Pulmonary artery endothelial cell (primary cell): ENCODE results near the gene MCC. TPM values are rescaled to one million over a fixed set of nuclear protein-coding genes. Genes with fewer than 3 reads are reported as not detected.

Source experiments
- DNase-seq: peaks from one replicate; pipeline ENCODE4 v3.0.0-alpha.2; 2011; ENCODE audit warnings: low read depth, low spot score
- total RNA-seq: library from RNA; depleted of rRNA; stranded (reverse); fragments of >200 nt; gene quantifications from 2 replicates; pipeline ENCODE4 v1.2.3, GENCODE V29; 2014

Gene MCC
- total RNA-seq, 1 donor from 2014 or later = 44.7 TPM

- DNase-seq = no peak
Observed at GRCh38 chr5:113038136-113038535, 450.1 kb downstream of the MCC start.

- DNase-seq = no peak
Observed at GRCh38 chr5:113036826-113037225, 451.4 kb downstream of the MCC start.

GRCh38 chr5:113036321-113036720, 451.9 kb downstream of the MCC start:
- no peak for DNase-seq

- no peak for DNase-seq
Observed at GRCh38 chr5:113035096-113035495, 453.2 kb downstream of the MCC start.

- no peak for DNase-seq
Observed at GRCh38 chr5:113034182-113034773, 454.0 kb downstream of the MCC start.

- no peak for DNase-seq
Observed at GRCh38 chr5:113031557-113031956, 456.7 kb downstream of the MCC start.

- no peak for DNase-seq
Observed at GRCh38 chr5:113031104-113031503, 457.1 kb downstream of the MCC start.

GRCh38 chr5:113029614-113030013, 458.6 kb downstream of the MCC start:
- no peak for DNase-seq

GRCh38 chr5:113027431-113027830, 460.8 kb downstream of the MCC start:
- no peak for DNase-seq

- DNase-seq = no peak
Observed at GRCh38 chr5:113027015-113027414, 461.2 kb downstream of the MCC start.

- DNase-seq = no peak
Observed at GRCh38 chr5:113026211-113026610, 462.0 kb downstream of the MCC start.

- no peak for DNase-seq
Observed at GRCh38 chr5:113025596-113025995, 462.7 kb downstream of the MCC start.

GRCh38 chr5:113024076-113024697, 464.1 kb downstream of the MCC start:
- no peak for DNase-seq

GRCh38 chr5:113022661-113023060, 465.6 kb downstream of the MCC start:
- peak; percentile 17 for DNase-seq

- DNase-seq = peak; percentile 67
Observed at GRCh38 chr5:113020461-113021273, 467.6 kb downstream of the MCC start.

- no peak for DNase-seq
Observed at GRCh38 chr5:113017881-113018635, 470.2 kb downstream of the MCC start.

- no peak for DNase-seq
Observed at GRCh38 chr5:113005454-113005853, 482.8 kb downstream of the MCC start.

GRCh38 chr5:113003763-113004162, 484.5 kb downstream of the MCC start:
- no peak for DNase-seq

- DNase-seq = no peak
Observed at GRCh38 chr5:113002423-113002822, 485.8 kb downstream of the MCC start.

- no peak for DNase-seq
Observed at GRCh38 chr5:113000466-113000865, 487.8 kb downstream of the MCC start.

GRCh38 chr5:112998296-112998695, 490.0 kb downstream of the MCC start:
- DNase-seq = no peak

GRCh38 chr5:112996830-112997374, 491.4 kb downstream of the MCC start:
- DNase-seq = no peak
